OCI-M2 (cell line): ENCODE measurements around the gene RIPOR3.
"Not testable (repeated sequence)": the region's sequence is repeated elsewhere in the genome, so short reads cannot be mapped to it uniquely, and the experiment has no call there.

Experiments used
- DNase-seq: peaks from one replicate; lab custom pipeline; 2025; ENCODE audit not compliant: unreplicated experiment; lab: John Stamatoyannopoulos, UW

Gene RIPOR3

GRCh38 chr20:50560867-50561266 is 130.5 kb downstream of the RIPOR3 start:
- DNase-seq, result no peak

- no peak for DNase-seq
These were observed 131.3 kb downstream of the RIPOR3 start for GRCh38 chr20:50559856-50560638.

- DNase-seq, result no peak
These were observed 132.2 kb downstream of the RIPOR3 start for GRCh38 chr20:50559149-50559548.

GRCh38 chr20:50558483-50558925 is 132.8 kb downstream of the RIPOR3 start:
- DNase-seq, result peak; percentile 23

GRCh38 chr20:50557549-50558134 is 133.7 kb downstream of the RIPOR3 start:
- no peak for DNase-seq

- no peak for DNase-seq
These were observed 135.7 kb downstream of the RIPOR3 start for GRCh38 chr20:50555662-50556061.

- DNase-seq, result no peak
These were observed 136.4 kb downstream of the RIPOR3 start for GRCh38 chr20:50554694-50555579.

GRCh38 chr20:50552979-50553378 is 138.4 kb downstream of the RIPOR3 start:
- no peak for DNase-seq

- DNase-seq, result no peak
These were observed 140.1 kb downstream of the RIPOR3 start for GRCh38 chr20:50551288-50551687.

- no peak for DNase-seq
These were observed 140.8 kb downstream of the RIPOR3 start for GRCh38 chr20:50550531-50550930.

GRCh38 chr20:50548396-50548795 is 142.9 kb downstream of the RIPOR3 start:
- no peak for DNase-seq

GRCh38 chr20:50547964-50548363 is 143.4 kb downstream of the RIPOR3 start:
- DNase-seq, result no peak

- no peak for DNase-seq
These were observed 144.5 kb downstream of the RIPOR3 start for GRCh38 chr20:50546729-50547314.

GRCh38 chr20:50545126-50545525 is 146.2 kb downstream of the RIPOR3 start:
- DNase-seq, result no peak

- DNase-seq, result no peak
These were observed 148.0 kb downstream of the RIPOR3 start for GRCh38 chr20:50543326-50543725.

- no peak for DNase-seq
These were observed 149.7 kb downstream of the RIPOR3 start for GRCh38 chr20:50541606-50542041.

GRCh38 chr20:50540620-50541605 is 150.4 kb downstream of the RIPOR3 start:
- DNase-seq, result no peak

GRCh38 chr20:50539798-50540197 is 151.5 kb downstream of the RIPOR3 start:
- not testable (repeated sequence) for DNase-seq

GRCh38 chr20:50538276-50538675 is 153.1 kb downstream of the RIPOR3 start:
- DNase-seq, result no peak
